Measurements from ENCODE around the gene BUB1. TPM values are rescaled to one million over a fixed set of nuclear protein-coding genes. Genes with fewer than 3 reads are reported as not detected.

BUB1 gene
- polyA plus RNA-seq, 1 donor from 2014 or later = 2.4 TPM

DNA sequence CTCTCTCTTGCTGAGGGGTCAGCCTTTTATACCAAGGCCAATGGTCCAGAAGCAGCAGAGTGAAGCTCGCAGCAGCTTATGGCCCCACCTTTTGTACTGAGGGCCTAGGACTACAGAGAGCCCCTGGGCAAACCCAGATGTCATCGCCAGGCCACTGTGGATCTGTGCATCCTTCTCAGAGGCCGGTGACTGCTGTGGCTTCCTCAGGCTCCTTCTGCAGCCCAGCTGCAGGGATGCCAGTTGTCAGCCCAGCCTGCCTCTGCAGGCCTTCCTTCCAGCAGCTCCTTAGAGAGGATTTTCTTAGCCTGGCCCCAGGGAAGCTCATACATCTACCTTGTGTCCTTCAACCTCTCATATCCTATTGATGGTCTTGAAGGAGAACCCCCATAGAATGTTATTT lies 48.0 kb upstream of the BUB1 start:
- Histone ChIP-seq H3F3A (ENCODE audit: insufficient read depth, low read length, poor library complexity, severe bottlenecking) (no peaks in the 10 kb centered on the region), H4K20me1 (ENCODE audit: insufficient read depth) (no peaks in the 10 kb centered on the region), H3K79me2 (replicated peaks; ENCODE audit: insufficient read depth, low read length) (no peaks in the 10 kb centered on the region), H3K4me3 (ENCODE audit: low read length) (no peak overlapping the region), H3K4me2 (ENCODE audit: low read length) (no peak overlapping the region), H3K9me3 (ENCODE audit: low read length) (no peaks in the 10 kb centered on the region), H2AFZ (ENCODE audit: low read depth, low read length) (no peak overlapping the region), H3K9me2 (ENCODE audit: insufficient read depth, low read length) (no peaks in the 10 kb centered on the region), H3K36me3 (ENCODE audit: insufficient read depth, low read length) (no peaks in the 10 kb centered on the region), H3K27ac (ENCODE audit: low read length) (no peak overlapping the region), H3K9ac (ENCODE audit: low read length) (no peak overlapping the region), H3K27me3 (ENCODE audit: insufficient read depth, low read depth, low read length) (peaks cover 6% of the 10 kb centered on the region)
- TF ChIP-seq EZH2 (IDR thresholded peaks at IDR 0.05; ENCODE audit: borderline replicate concordance, insufficient read depth, low read length, poor library complexity, severe bottlenecking) = no peak

DNA sequence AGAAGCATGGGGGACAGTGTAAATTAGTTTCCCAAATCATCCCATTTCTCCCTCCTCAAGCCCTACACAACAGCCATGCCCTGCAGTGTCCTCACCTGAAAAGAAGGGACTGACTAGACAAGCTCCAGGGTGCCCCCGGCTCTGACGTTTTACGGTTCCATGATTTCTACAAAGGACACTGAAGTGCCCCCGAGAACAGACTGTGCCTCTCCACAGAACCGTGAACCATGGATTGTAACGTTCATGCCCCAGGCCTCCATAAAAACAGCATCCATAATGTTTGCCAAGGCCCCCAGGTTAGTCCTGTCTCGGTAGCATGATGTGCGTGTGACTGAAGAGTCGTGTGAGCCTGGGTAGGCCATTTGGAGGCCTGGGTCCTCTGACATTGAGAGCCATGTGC lies 47.5 kb upstream of the BUB1 start:
- no peak overlapping the region for H3K9ac ChIP-seq (ENCODE audit: low read length)
- H3K27ac ChIP-seq (ENCODE audit: low read length) = no peak overlapping the region
- no peaks in the 10 kb centered on the region for H4K20me1 ChIP-seq (ENCODE audit: insufficient read depth)
- no peak overlapping the region for H2AFZ ChIP-seq (ENCODE audit: low read depth, low read length)
- H3K9me2 ChIP-seq (ENCODE audit: insufficient read depth, low read length) = no peaks in the 10 kb centered on the region
- H3K79me2 ChIP-seq (replicated peaks; ENCODE audit: insufficient read depth, low read length) = no peaks in the 10 kb centered on the region
- H3K36me3 ChIP-seq (ENCODE audit: insufficient read depth, low read length) = no peaks in the 10 kb centered on the region
- H3F3A ChIP-seq (ENCODE audit: insufficient read depth, low read length, poor library complexity, severe bottlenecking) = no peaks in the 10 kb centered on the region
- H3K4me3 ChIP-seq (ENCODE audit: low read length) = no peak overlapping the region
- peaks cover 1% of the 10 kb centered on the region for H3K27me3 ChIP-seq (ENCODE audit: insufficient read depth, low read depth, low read length)
- TF ChIP-seq, protein P1, sequence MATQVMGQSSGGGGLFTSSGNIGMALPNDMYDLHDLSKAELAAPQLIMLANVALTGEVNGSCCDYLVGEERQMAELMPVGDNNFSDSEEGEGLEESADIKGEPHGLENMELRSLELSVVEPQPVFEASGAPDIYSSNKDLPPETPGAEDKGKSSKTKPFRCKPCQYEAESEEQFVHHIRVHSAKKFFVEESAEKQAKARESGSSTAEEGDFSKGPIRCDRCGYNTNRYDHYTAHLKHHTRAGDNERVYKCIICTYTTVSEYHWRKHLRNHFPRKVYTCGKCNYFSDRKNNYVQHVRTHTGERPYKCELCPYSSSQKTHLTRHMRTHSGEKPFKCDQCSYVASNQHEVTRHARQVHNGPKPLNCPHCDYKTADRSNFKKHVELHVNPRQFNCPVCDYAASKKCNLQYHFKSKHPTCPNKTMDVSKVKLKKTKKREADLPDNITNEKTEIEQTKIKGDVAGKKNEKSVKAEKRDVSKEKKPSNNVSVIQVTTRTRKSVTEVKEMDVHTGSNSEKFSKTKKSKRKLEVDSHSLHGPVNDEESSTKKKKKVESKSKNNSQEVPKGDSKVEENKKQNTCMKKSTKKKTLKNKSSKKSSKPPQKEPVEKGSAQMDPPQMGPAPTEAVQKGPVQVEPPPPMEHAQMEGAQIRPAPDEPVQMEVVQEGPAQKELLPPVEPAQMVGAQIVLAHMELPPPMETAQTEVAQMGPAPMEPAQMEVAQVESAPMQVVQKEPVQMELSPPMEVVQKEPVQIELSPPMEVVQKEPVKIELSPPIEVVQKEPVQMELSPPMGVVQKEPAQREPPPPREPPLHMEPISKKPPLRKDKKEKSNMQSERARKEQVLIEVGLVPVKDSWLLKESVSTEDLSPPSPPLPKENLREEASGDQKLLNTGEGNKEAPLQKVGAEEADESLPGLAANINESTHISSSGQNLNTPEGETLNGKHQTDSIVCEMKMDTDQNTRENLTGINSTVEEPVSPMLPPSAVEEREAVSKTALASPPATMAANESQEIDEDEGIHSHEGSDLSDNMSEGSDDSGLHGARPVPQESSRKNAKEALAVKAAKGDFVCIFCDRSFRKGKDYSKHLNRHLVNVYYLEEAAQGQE (IDR thresholded peaks at IDR 0.05; ENCODE audit: borderline replicate concordance) = no peak
- TF ChIP-seq, protein P2, sequence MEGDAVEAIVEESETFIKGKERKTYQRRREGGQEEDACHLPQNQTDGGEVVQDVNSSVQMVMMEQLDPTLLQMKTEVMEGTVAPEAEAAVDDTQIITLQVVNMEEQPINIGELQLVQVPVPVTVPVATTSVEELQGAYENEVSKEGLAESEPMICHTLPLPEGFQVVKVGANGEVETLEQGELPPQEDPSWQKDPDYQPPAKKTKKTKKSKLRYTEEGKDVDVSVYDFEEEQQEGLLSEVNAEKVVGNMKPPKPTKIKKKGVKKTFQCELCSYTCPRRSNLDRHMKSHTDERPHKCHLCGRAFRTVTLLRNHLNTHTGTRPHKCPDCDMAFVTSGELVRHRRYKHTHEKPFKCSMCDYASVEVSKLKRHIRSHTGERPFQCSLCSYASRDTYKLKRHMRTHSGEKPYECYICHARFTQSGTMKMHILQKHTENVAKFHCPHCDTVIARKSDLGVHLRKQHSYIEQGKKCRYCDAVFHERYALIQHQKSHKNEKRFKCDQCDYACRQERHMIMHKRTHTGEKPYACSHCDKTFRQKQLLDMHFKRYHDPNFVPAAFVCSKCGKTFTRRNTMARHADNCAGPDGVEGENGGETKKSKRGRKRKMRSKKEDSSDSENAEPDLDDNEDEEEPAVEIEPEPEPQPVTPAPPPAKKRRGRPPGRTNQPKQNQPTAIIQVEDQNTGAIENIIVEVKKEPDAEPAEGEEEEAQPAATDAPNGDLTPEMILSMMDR (IDR thresholded peaks at IDR 0.05; ENCODE audit: poor library complexity, severe bottlenecking) = no peak
- TF ChIP-seq POLR2AphosphoS5 (IDR thresholded peaks at IDR 0.05) = no peak
- TF ChIP-seq MXI1 (conservative IDR thresholded peaks at IDR 0.05; ENCODE audit: poor library complexity, severe bottlenecking) = no peak
- no peak for TF ChIP-seq RAD21 (conservative IDR thresholded peaks at IDR 0.05)
- TF ChIP-seq TAF1 (IDR thresholded peaks at IDR 0.05; ENCODE audit: low read depth) = no peak
- TF ChIP-seq EP300 (conservative IDR thresholded peaks at IDR 0.05; ENCODE audit: poor library complexity, severe bottlenecking) = no peak
- TF ChIP-seq SMC3 (conservative IDR thresholded peaks at IDR 0.05; ENCODE audit: poor library complexity) = no peak
- TF ChIP-seq EZH2 (IDR thresholded peaks at IDR 0.05; ENCODE audit: borderline replicate concordance, insufficient read depth, low read length, poor library complexity, severe bottlenecking) = no peak
- H3K4me2 ChIP-seq (ENCODE audit: low read length) = no peak overlapping the region
- H3K9me3 ChIP-seq (ENCODE audit: low read length) = no peaks in the 10 kb centered on the region

DNA sequence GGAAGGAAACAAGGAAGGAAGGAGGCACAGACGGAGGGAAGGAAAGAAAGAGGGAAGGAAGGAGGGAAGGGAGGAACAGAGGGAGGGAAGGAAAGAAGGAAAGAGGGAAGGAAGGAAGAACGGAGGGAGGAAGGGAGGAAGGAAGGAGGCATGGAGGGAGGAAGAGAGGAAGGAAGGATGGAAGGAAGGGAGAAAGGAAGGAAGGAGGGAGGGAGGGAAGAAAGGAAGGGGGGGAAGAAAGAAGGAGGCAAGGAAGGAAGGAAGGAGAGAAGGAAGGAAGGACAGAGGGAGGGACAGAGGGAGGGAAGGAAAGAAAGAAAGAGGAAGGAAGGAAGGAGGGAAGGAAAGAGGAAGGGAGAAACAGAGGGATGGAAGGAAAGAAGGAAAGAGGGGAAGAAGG lies 47.0 kb upstream of the BUB1 start:
- H3K4me3 ChIP-seq (ENCODE audit: low read length) = no peak overlapping the region
- H2AFZ ChIP-seq (ENCODE audit: low read depth, low read length) = no peak overlapping the region
- no peaks in the 10 kb centered on the region for H3K27me3 ChIP-seq (ENCODE audit: insufficient read depth, low read depth, low read length)
- H3K27ac ChIP-seq (ENCODE audit: low read length) = no peak overlapping the region
- no peak overlapping the region for H3K9ac ChIP-seq (ENCODE audit: low read length)
- H3F3A ChIP-seq (ENCODE audit: insufficient read depth, low read length, poor library complexity, severe bottlenecking) = no peaks in the 10 kb centered on the region
- H3K36me3 ChIP-seq (ENCODE audit: insufficient read depth, low read length) = no peaks in the 10 kb centered on the region
- H3K4me2 ChIP-seq (ENCODE audit: low read length) = no peak overlapping the region
- H4K20me1 ChIP-seq (ENCODE audit: insufficient read depth) = no peaks in the 10 kb centered on the region
- TF ChIP-seq TAF1 (IDR thresholded peaks at IDR 0.05; ENCODE audit: low read depth) (no peak), POLR2AphosphoS5 (IDR thresholded peaks at IDR 0.05) (no peak), SMC3 (conservative IDR thresholded peaks at IDR 0.05; ENCODE audit: poor library complexity) (no peak), EZH2 (IDR thresholded peaks at IDR 0.05; ENCODE audit: borderline replicate concordance, insufficient read depth, low read length, poor library complexity, severe bottlenecking) (no peak), EP300 (conservative IDR thresholded peaks at IDR 0.05; ENCODE audit: poor library complexity, severe bottlenecking) (no peak), RAD21 (conservative IDR thresholded peaks at IDR 0.05) (no peak), MXI1 (conservative IDR thresholded peaks at IDR 0.05; ENCODE audit: poor library complexity, severe bottlenecking) (no peak)
- TF ChIP-seq, protein P2 (IDR thresholded peaks at IDR 0.05; ENCODE audit: poor library complexity, severe bottlenecking) = no peak
- TF ChIP-seq, protein P1 (IDR thresholded peaks at IDR 0.05; ENCODE audit: borderline replicate concordance) = no peak
- H3K9me3 ChIP-seq (ENCODE audit: low read length) = no peaks in the 10 kb centered on the region
- H3K9me2 ChIP-seq (ENCODE audit: insufficient read depth, low read length) = no peaks in the 10 kb centered on the region
- no peaks in the 10 kb centered on the region for H3K79me2 ChIP-seq (replicated peaks; ENCODE audit: insufficient read depth, low read length)
